ENCODE data around the gene OPA1. TPM values are rescaled to one million over a fixed set of nuclear protein-coding genes. Genes with fewer than 3 reads are reported as not detected.

OPA1 gene
- total and polyA plus RNA-seq, 2 of the 8 experiments (the other 6 are each of a cell fraction or from before 2014, with no cell fraction given) = 20.3 to 109 TPM

DNA sequence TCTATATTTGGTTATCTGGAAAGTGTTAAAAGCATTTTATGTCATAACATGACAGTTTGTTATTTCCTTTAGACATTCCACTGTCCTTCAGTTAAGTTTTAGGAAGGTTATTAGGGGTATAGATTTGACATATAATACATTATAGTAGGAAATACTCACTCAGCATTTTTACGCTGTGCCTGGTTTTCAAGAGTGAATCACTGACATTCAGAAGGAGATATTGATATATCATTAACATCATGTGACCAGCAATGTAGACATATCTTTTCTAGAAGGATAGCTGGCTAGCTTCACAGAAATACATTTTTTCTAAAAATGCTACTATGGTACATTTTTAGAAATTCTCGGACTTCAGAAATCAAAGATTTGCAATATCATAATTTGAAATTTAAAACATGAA is 57.6 kb downstream of the OPA1 start:
- H2BK5ac ChIP-seq (ENCODE audit: low read depth, low read length) = no peak overlapping the region
- no peak overlapping the region for H3K4ac ChIP-seq (replicated peaks; ENCODE audit: insufficient read length, low read depth, low read length)
- no peak overlapping the region for H3K14ac ChIP-seq (ENCODE audit: insufficient read length)
- H3K18ac ChIP-seq (ENCODE audit: extremely low read depth, low read length) = no peak overlapping the region
- no peaks in the 10 kb centered on the region for H3K79me1 ChIP-seq (ENCODE audit: low read depth, low read length)
- H2BK12ac ChIP-seq (ENCODE audit: low read depth, low read length) = no peak overlapping the region
- no peak overlapping the region for H3K4me3 ChIP-seq (ENCODE audit: extremely low read depth in 1 of 4, insufficient read depth in 2 of 4, low read depth in 3 of 4, low read length in 4 of 4)
- no peak overlapping the region for H4K8ac ChIP-seq (ENCODE audit: extremely low read depth, insufficient read depth, low read length)
- no peak overlapping the region for H4K5ac ChIP-seq (ENCODE audit: insufficient read length, low read depth, low read length)
- no peak overlapping the region for H4K91ac ChIP-seq (replicated peaks; ENCODE audit: insufficient read length, low read length)
- no peak overlapping the region for H2AFZ ChIP-seq (ENCODE audit: low read length)
- H3K23ac ChIP-seq (ENCODE audit: insufficient read length) = no peak overlapping the region
- no peak overlapping the region for H2BK120ac ChIP-seq (replicated peaks; ENCODE audit: low read depth, low read length)
- no peaks in the 10 kb centered on the region for H3K79me2 ChIP-seq (ENCODE audit: control insufficient read depth in 1 of 2, insufficient read depth in 2 of 2, low read length in 2 of 2)
- FAIRE-seq (no peak), DNase-seq (ENCODE audit: low read depth in 1 of 2, low spot score in 2 of 2) (no peak)
- TF ChIP-seq, protein P1, sequence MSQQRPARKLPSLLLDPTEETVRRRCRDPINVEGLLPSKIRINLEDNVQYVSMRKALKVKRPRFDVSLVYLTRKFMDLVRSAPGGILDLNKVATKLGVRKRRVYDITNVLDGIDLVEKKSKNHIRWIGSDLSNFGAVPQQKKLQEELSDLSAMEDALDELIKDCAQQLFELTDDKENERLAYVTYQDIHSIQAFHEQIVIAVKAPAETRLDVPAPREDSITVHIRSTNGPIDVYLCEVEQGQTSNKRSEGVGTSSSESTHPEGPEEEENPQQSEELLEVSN (IDR thresholded peaks at IDR 0.05) = no peak
- H2AK5ac ChIP-seq (ENCODE audit: low read depth, low read length) = no peak overlapping the region
- no peaks in the 10 kb centered on the region for H3K9me3 ChIP-seq (ENCODE audit: insufficient read depth in 2 of 2, low read depth in 1 of 2, low read length in 1 of 2)
- WGBS, 2 experiments (ENCODE audit: extremely low coverage in 1 of 2, insufficient coverage in 1 of 2, insufficient read length in 1 of 2, insufficient replicate concordance in 2 of 2, low coverage in 1 of 2, low lambda C conversion rate in 2 of 2, missing lambda C conversion rate in 1 of 2) = 92% methylated on average over 2 of the region's 2 CpGs; no CpG with 5 or more reads in 1 of the 2 experiments
- H3K4me2 ChIP-seq (ENCODE audit: insufficient read depth in 1 of 2, low read depth in 2 of 2, low read length in 2 of 2) = no peak overlapping the region
- no peaks in the 10 kb centered on the region for H3K27me3 ChIP-seq (replicated peaks in 1 of 4; ENCODE audit: control insufficient read depth in 3 of 4, extremely low read depth in 1 of 4, insufficient read depth in 3 of 4, low read length in 3 of 4)
- H2BK15ac ChIP-seq (ENCODE audit: low read length) = no peak overlapping the region
- no peaks in the 10 kb centered on the region for H4K20me1 ChIP-seq (replicated peaks in 1 of 2; ENCODE audit: control insufficient read depth in 1 of 2, insufficient read depth in 2 of 2, low read length in 2 of 2)
- ChIA-PET CTCF (ENCODE audit: partially characterized antibody) (no interaction called here), POLR2A (ENCODE audit: partially characterized antibody) (no interaction called here)
- H3K23me2 ChIP-seq (ENCODE audit: low read depth, low read length) = no peaks in the 10 kb centered on the region
- no peak overlapping the region for H3K56ac ChIP-seq (replicated peaks; ENCODE audit: insufficient read length, low read depth, low read length)
- H3K27ac ChIP-seq (ENCODE audit: low read depth, low read length) = no peak overlapping the region
- no peak overlapping the region for H2BK20ac ChIP-seq (ENCODE audit: low read length)
- H3K4me1 ChIP-seq (replicated peaks in 1 of 4; ENCODE audit: control insufficient read depth in 3 of 4, insufficient read depth in 4 of 4, low read length in 3 of 4) = peaks cover 0 to 1% (median 0%) of the 10 kb centered on the region in 4 experiments; a peak in 1 of 7 replicates
- peaks cover 5 to 58% (median 23%) of the 10 kb centered on the region in 4 experiments for H3K36me3 ChIP-seq (ENCODE audit: control insufficient read depth in 2 of 4, insufficient read depth in 4 of 4, low read length in 3 of 4)
- no peak overlapping the region for H3K9ac ChIP-seq (replicated peaks in 1 of 4; ENCODE audit: extremely low read depth in 1 of 4, low read depth in 3 of 4, low read length in 3 of 4)

Data from H1 (cell line).